ENCODE results near the gene SYNPO2. TPM values are rescaled to one million over a fixed set of nuclear protein-coding genes. Genes with fewer than 3 reads are reported as not detected.

The SYNPO2 gene
- total and polyA plus RNA-seq, 10 of the 15 experiments (the other 5 are each of a cell fraction or from before 2014, with no cell fraction given): 0.04 to 0.34 (median 0.28) TPM

GRCh38 chr4:118962540-118962939 is 73.9 kb downstream of the SYNPO2 start:
- Histone ChIP-seq H3K27ac (ENCODE audit: control insufficient read depth, insufficient read depth) (no peak overlapping the region), H3K9me3 (replicated peaks; ENCODE audit: control insufficient read depth, insufficient read depth, low read length) (no peaks in the 10 kb centered on the region), H3K4me3 (no peak overlapping the region), H3K27me3 (replicated peaks in 1 of 2; ENCODE audit: control insufficient read depth in 2 of 2, insufficient read depth in 2 of 2, low read length in 1 of 2) (no peaks in the 10 kb centered on the region), H3K4me2 (ENCODE audit: control insufficient read depth, insufficient read depth) (no peak overlapping the region), H3K4me1 (ENCODE audit: control insufficient read depth, insufficient read depth, low read length) (0 out of 2 replicates have a peak, but pooled peaks cover 4% of the 10 kb centered on the region), H3K79me2 (ENCODE audit: control insufficient read depth, insufficient read depth, low read length) (no peaks in the 10 kb centered on the region), H3K9ac (ENCODE audit: control insufficient read depth, insufficient read depth, low read length) (no peak overlapping the region), H2AFZ (ENCODE audit: control insufficient read depth, low read depth, low read length) (no peak overlapping the region), H4K20me1 (ENCODE audit: control insufficient read depth, insufficient read depth) (no peaks in the 10 kb centered on the region), H3K36me3 (ENCODE audit: control insufficient read depth in 2 of 2, insufficient read depth in 2 of 2, low read length in 1 of 2) (no peaks in the 10 kb centered on the region)
- intact Hi-C loops (cut with micrococcal nuclease; ENCODE audit: unreplicated experiment) (no loop called here), in situ Hi-C loops (cut with MboI) (no loop called here)
- no peak for DNase-seq (ENCODE audit: low read depth, low spot score)
- ChIA-PET POLR2A (no interaction called here), RAD21 (ENCODE audit: unreplicated experiment) (no interaction called here), CTCF (interaction anchor here (1.0 to 2.5 kb wide), 4 partner anchors 10 to 191 kb away, joined by 3 to 10 read pairs (median 5); no protein-coding TSS in a partner anchor), SMC1A (ENCODE audit: uncharacterized antibody, unreplicated experiment) (interaction anchor here (1.6 kb wide), 1 partner anchor 9 kb away, joined by 4 read pairs; no protein-coding TSS in a partner anchor)
- no TSS peak for BruUV-seq (replicated peaks)
- no peak for FAIRE-seq
- no peak for ATAC-seq
- TF ChIP-seq MEF2B (IDR thresholded peaks at IDR 0.05; ENCODE audit: partially characterized antibody, poor library complexity, severe bottlenecking) (no peak), E4F1 (IDR thresholded peaks at IDR 0.05; ENCODE audit: borderline replicate concordance, partially characterized antibody) (no peak), POLR2AphosphoS5 (IDR thresholded peaks at IDR 0.05; ENCODE audit: low read length) (no peak)

- no peak overlapping the region for H3K9ac ChIP-seq (ENCODE audit: control insufficient read depth, insufficient read depth, low read length)
- H3K36me3 ChIP-seq (ENCODE audit: control insufficient read depth in 2 of 2, insufficient read depth in 2 of 2, low read length in 1 of 2): no peaks in the 10 kb centered on the region
- ChIA-PET POLR2A (no interaction called here), RAD21 (ENCODE audit: unreplicated experiment) (no interaction called here), CTCF (interaction anchor here (1.5 kb wide), 1 partner anchor 13 kb away, joined by 4 read pairs; no protein-coding TSS in a partner anchor), SMC1A (ENCODE audit: uncharacterized antibody, unreplicated experiment) (no interaction called here)
- no peak overlapping the region for H2AFZ ChIP-seq (ENCODE audit: control insufficient read depth, low read depth, low read length)
- no peak overlapping the region for H3K4me2 ChIP-seq (ENCODE audit: control insufficient read depth, insufficient read depth)
- H4K20me1 ChIP-seq (ENCODE audit: control insufficient read depth, insufficient read depth): no peaks in the 10 kb centered on the region
- BruUV-seq (replicated peaks): no TSS peak
- 67% methylated on average over 3 of the region's 3 CpGs for WGBS (ENCODE audit: insufficient coverage, insufficient replicate concordance, low lambda C conversion rate, missing lambda C conversion rate)
- no peak for DNase-seq (ENCODE audit: low read depth, low spot score)
- H3K79me2 ChIP-seq (ENCODE audit: control insufficient read depth, insufficient read depth, low read length): no peaks in the 10 kb centered on the region
- no peak overlapping the region for H3K4me3 ChIP-seq
- no peaks in the 10 kb centered on the region for H3K27me3 ChIP-seq (replicated peaks in 1 of 2; ENCODE audit: control insufficient read depth in 2 of 2, insufficient read depth in 2 of 2, low read length in 1 of 2)
- no peaks in the 10 kb centered on the region for H3K9me3 ChIP-seq (replicated peaks; ENCODE audit: control insufficient read depth, insufficient read depth, low read length)
- intact Hi-C loops (cut with micrococcal nuclease; ENCODE audit: unreplicated experiment) (no loop called here), in situ Hi-C loops (cut with MboI) (no loop called here)
- ATAC-seq: no peak
- peaks cover 15% of the 10 kb centered on the region for H3K4me1 ChIP-seq (ENCODE audit: control insufficient read depth, insufficient read depth, low read length)
- no peak overlapping the region for H3K27ac ChIP-seq (ENCODE audit: control insufficient read depth, insufficient read depth)
- FAIRE-seq: no peak
- no peak for TF ChIP-seq NKRF (conservative IDR thresholded peaks at IDR 0.05)
- TF ChIP-seq YY1 (IDR thresholded peaks at IDR 0.05; ENCODE audit: low read depth, low read length): no peak
- no peak for TF ChIP-seq REST (IDR thresholded peaks at IDR 0.05; ENCODE audit: low read depth, low read length)
- TF ChIP-seq JUNB (IDR thresholded peaks at IDR 0.05): no peak
Observed at GRCh38 chr4:118964891-118965411, 76.3 kb downstream of the SYNPO2 start.

Measured in GM12878 (cell line).